Brain microvascular endothelial cell (primary cell): ENCODE data around the gene TUBA4B.

ENCODE experiments used
- DNase-seq: peaks from one replicate; pipeline ENCODE4 v3.0.0-alpha.2; 2020
- H3K27ac ChIP-seq: fragments of 250-450 bp; sonication (Bioruptor Pico); 2 replicates; pipeline ENCODE4 v1.5.1; 2020; ENCODE audit warnings: mild to moderate bottlenecking, moderate library complexity
- H3K27me3 ChIP-seq: fragments of 250-450 bp; sonication (Bioruptor Pico); replicated peaks from 2 replicates; pipeline ENCODE4 v1.5.1; 2020; ENCODE audit warnings: mild to moderate bottlenecking
- H3K36me3 ChIP-seq: fragments of 250-450 bp; sonication (Bioruptor Pico); replicated peaks from 2 replicates; pipeline ENCODE4 v1.5.1; 2020; ENCODE audit warnings: mild to moderate bottlenecking
- H3K4me3 ChIP-seq: 2 replicates; pipeline ENCODE4 v1.5.1; 2011; ENCODE audit warnings: low read depth, mild to moderate bottlenecking, control low read depth, low read length, moderate library complexity
- in situ Hi-C: cut with HindIII; loops from 2 replicates; pipeline ENCODE4 v1.10.0; 2017; ENCODE audit warnings: low sequenced_read_pairs, low pct_ligation_motif_present
- TF ChIP-seq, protein P1 (sequence below): IDR thresholded peaks from 2 replicates; pipeline ENCODE4 v1.5.1; 2011; ENCODE audit warnings: low read depth, mild to moderate bottlenecking, moderate library complexity, low read length, control low read depth, inconsistent platforms; ENCODE audit errors: missing control alignments

Gene TUBA4B

GRCh38 chr2:219223831-219224610 is 29.0 kb upstream of the TUBA4B start:
- DNase-seq = no peak
- Histone ChIP-seq H3K4me3 (no peak overlapping the region), H3K36me3 (peaks cover 54% of the 10 kb centered on the region), H3K27me3 (no peaks in the 10 kb centered on the region), H3K27ac (no peak overlapping the region)
- TF ChIP-seq, protein P1, sequence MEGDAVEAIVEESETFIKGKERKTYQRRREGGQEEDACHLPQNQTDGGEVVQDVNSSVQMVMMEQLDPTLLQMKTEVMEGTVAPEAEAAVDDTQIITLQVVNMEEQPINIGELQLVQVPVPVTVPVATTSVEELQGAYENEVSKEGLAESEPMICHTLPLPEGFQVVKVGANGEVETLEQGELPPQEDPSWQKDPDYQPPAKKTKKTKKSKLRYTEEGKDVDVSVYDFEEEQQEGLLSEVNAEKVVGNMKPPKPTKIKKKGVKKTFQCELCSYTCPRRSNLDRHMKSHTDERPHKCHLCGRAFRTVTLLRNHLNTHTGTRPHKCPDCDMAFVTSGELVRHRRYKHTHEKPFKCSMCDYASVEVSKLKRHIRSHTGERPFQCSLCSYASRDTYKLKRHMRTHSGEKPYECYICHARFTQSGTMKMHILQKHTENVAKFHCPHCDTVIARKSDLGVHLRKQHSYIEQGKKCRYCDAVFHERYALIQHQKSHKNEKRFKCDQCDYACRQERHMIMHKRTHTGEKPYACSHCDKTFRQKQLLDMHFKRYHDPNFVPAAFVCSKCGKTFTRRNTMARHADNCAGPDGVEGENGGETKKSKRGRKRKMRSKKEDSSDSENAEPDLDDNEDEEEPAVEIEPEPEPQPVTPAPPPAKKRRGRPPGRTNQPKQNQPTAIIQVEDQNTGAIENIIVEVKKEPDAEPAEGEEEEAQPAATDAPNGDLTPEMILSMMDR = no peak
- in situ Hi-C loops = no loop called here

DNA sequence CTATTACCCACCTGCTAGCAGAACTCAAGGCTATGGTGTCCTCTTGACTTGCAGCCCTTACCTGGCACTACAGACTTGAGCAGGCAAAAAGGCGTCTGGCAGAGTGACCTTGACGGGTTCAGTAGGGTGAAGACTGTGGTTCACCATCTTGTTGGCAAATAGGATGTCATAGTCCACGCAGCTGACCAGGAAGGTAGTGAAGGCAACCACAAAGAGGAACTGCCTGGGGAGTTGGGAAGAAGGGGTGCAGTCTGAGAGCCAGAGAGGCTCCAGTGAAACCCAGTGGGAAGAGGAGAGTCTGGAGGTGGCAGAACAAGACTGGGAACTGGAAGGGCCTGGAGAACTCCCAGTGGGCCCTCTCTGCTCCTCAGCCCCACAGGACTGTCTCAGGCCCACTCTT is 27.7 kb upstream of the TUBA4B start:
- no peaks in the 10 kb centered on the region for H3K27me3 ChIP-seq
- in situ Hi-C loops = no loop called here
- DNase-seq = no peak
- peaks cover 51% of the 10 kb centered on the region for H3K36me3 ChIP-seq
- no peak overlapping the region for H3K4me3 ChIP-seq
- H3K27ac ChIP-seq = no peak overlapping the region
- TF ChIP-seq, protein P1 = no peak

DNA sequence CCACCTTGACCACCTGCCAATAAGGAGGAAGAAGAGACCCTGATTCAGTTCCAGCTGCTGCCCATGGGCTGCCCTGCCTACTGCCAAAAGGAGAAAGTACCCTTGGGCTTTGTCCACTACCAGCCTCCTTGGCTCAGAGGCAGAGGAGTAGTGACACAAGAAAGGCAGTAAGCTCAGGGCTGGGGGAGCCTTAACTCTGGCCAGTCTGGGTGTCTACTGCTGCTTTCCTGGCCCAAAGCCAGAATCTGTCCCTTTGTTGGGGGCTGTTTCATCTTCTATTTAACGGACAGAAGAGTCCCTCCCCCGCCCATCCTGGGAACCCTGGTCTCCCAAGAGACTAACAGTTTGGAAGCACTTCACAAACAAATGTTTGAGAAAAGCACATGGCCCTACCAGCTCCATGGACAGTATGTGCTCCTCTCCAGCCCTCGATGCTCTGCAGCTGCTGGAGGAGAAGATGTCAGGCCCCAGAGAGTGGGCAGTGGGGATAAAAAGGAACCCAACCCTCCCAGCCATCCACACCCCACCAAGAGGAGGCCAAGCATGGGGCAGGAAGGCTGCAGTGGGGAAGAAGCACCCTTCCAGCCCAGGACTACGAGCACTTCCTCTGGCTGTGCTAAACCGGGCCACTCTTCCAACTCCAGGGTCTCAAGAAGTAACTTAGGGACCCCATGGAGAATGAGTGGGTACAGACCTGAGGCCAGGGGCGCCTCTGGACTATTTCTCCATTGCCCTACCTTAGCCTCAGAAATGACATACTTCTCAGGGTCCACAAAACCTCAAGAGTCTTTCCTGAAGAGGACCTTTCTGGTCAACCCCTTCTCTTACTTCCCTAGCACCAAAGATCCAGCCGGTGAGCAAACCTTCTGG is 24.8 kb upstream of the TUBA4B start:
- in situ Hi-C loops = no loop called here
- no peaks in the 10 kb centered on the region for H3K27me3 ChIP-seq
- TF ChIP-seq, protein P1 = no peak
- peak overlapping the region; percentile 87 for H3K4me3 ChIP-seq
- H3K27ac ChIP-seq = no peak overlapping the region
- peaks cover 39% of the 10 kb centered on the region for H3K36me3 ChIP-seq
- DNase-seq = no peak

DNA sequence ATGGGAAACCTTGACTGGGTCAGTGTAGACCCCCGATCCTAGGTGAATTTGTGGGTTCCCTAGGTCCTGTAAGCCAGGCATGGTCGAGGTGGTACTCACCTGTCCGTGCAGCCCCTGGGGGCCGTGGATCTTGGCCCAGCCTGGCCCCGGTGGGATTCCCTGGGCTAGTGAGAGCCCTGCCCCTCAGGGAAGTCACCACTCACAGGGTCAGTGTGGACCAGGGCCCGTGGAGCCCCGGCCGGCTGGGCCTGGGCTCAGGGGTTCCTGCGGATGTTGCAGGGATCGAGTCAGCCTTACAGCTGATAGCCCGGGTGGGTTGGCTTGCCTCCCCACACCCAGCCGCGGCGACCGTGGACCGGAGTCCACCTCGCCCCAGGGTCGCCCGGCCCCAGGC is 24.1 kb upstream of the TUBA4B start:
- Histone ChIP-seq H3K27ac (peak overlapping the region; percentile 93), H3K27me3 (no peaks in the 10 kb centered on the region), H3K36me3 (peaks cover 39% of the 10 kb centered on the region), H3K4me3 (peak overlapping the region; percentile 87)
- TF ChIP-seq, protein P1 = no peak
- no peak for DNase-seq
- in situ Hi-C loops = no loop called here

DNA sequence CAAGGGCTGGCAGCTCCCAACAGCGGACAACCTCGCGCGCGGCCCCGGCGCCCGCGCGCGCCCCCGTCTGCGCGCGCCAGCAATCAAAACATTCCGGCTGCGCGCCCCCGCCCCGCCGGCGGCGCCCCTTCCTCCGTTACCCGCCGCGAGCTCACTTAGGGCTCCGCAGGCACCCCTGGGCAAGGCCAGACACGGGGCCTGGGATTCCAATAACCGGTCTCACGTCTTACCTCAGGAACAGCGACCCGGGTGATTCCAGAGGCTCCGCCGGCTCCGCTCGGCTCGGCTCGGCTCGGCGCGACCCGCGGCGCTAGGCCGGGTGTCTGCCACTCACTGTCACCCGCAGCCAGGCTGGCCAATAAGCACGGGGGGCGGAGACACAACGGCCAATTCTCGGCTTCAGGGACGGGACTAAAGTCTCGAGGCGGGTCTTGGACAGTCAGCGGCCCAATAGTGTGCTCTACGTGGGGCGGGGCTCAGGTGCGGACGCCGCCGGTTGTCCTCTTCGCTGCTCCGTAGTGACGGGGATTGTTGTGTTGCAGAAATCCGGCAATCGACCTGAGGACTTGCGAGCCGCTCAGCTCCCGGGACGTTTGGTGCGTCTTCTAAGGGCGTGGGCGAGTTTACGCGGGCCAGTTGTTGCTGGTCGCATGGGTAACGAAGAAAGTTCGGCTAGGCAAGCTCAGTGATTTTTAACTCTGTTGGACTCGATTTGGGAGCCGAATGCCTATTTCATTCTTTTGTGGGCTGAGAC is 23.6 kb upstream of the TUBA4B start, which contains the start of the genes ANKZF1 and ATG9A:
ANKZF1 (plus strand) TSS at position 502 of the 754 bp plus-strand sequence. CDS start 452 bp downstream, outside the sequence.
ATG9A (minus strand) TSS at position 332 of the 754 bp plus-strand sequence. CDS start 1,612 bp downstream, outside the sequence.
- in situ Hi-C loops = no loop called here
- Histone ChIP-seq H3K36me3 (peaks cover 39% of the 10 kb centered on the region), H3K27me3 (no peaks in the 10 kb centered on the region), H3K4me3 (peak within 1 kb of the TSS; percentile 87), H3K27ac (peak within 1 kb of the TSS; percentile 93)
- peak; percentile 100 for DNase-seq
- TF ChIP-seq, protein P1 = no peak
